ENCODE results near the gene ZNF385B. TPM values are rescaled to one million over a fixed set of nuclear protein-coding genes. Genes with fewer than 3 reads are reported as not detected.

The ZNF385B gene
- total RNA-seq, 4 donors from 2014 or later, result 9.7 to 24.9 (median 11.4) TPM

- no peak overlapping the region for H3K4me3 ChIP-seq
- no peaks in the 10 kb centered on the region for H3K36me3 ChIP-seq
- intact Hi-C loops (cut with DNase I; ENCODE audit: low total_unique reads), result no loop called here
- no peaks in the 10 kb centered on the region for H3K9me3 ChIP-seq
- no peak for DNase-seq
- no peak for ATAC-seq
- H3K27me3 ChIP-seq, result no peaks in the 10 kb centered on the region
- TF ChIP-seq POLR2A (IDR thresholded peaks at IDR 0.05), result no peak
- TF ChIP-seq, protein P1, sequence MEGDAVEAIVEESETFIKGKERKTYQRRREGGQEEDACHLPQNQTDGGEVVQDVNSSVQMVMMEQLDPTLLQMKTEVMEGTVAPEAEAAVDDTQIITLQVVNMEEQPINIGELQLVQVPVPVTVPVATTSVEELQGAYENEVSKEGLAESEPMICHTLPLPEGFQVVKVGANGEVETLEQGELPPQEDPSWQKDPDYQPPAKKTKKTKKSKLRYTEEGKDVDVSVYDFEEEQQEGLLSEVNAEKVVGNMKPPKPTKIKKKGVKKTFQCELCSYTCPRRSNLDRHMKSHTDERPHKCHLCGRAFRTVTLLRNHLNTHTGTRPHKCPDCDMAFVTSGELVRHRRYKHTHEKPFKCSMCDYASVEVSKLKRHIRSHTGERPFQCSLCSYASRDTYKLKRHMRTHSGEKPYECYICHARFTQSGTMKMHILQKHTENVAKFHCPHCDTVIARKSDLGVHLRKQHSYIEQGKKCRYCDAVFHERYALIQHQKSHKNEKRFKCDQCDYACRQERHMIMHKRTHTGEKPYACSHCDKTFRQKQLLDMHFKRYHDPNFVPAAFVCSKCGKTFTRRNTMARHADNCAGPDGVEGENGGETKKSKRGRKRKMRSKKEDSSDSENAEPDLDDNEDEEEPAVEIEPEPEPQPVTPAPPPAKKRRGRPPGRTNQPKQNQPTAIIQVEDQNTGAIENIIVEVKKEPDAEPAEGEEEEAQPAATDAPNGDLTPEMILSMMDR (IDR thresholded peaks at IDR 0.05 in 4 of 5, conservative IDR thresholded peaks at IDR 0.05 in 1 of 5), result no peak
- no peaks in the 10 kb centered on the region for H3K4me1 ChIP-seq
- in situ Hi-C loops (cut with MboI; ENCODE audit: low sequenced_read_pairs in 4 of 4), result no loop called here
- H3K27ac ChIP-seq, result no peak overlapping the region
These were observed 8.3 kb downstream of the ZNF385B start for GRCh38 chr2:179853108-179853507.

GRCh38 chr2:179850188-179850587 lies 11.2 kb downstream of the ZNF385B start:
- in situ Hi-C loops (cut with MboI; ENCODE audit: low sequenced_read_pairs in 4 of 4) (no loop called here), intact Hi-C loops (cut with DNase I; ENCODE audit: low total_unique reads) (no loop called here)
- Histone ChIP-seq H3K4me1 (no peaks in the 10 kb centered on the region), H3K36me3 (no peaks in the 10 kb centered on the region), H3K27me3 (no peaks in the 10 kb centered on the region), H3K4me3 (no peak overlapping the region), H3K27ac (no peak overlapping the region), H3K9me3 (no peaks in the 10 kb centered on the region)
- DNase-seq (no peak), ATAC-seq (no peak)
- no peak for TF ChIP-seq POLR2A (IDR thresholded peaks at IDR 0.05)
- TF ChIP-seq, protein P1 (IDR thresholded peaks at IDR 0.05 in 4 of 5, conservative IDR thresholded peaks at IDR 0.05 in 1 of 5), result no peak

GRCh38 chr2:179849719-179850118 lies 11.7 kb downstream of the ZNF385B start:
- DNase-seq (no peak), ATAC-seq (no peak)
- Histone ChIP-seq H3K4me3 (no peak overlapping the region), H3K4me1 (no peaks in the 10 kb centered on the region), H3K36me3 (no peaks in the 10 kb centered on the region), H3K27ac (no peak overlapping the region), H3K9me3 (no peaks in the 10 kb centered on the region), H3K27me3 (no peaks in the 10 kb centered on the region)
- TF ChIP-seq, protein P1 (IDR thresholded peaks at IDR 0.05 in 4 of 5, conservative IDR thresholded peaks at IDR 0.05 in 1 of 5), result no peak
- TF ChIP-seq POLR2A (IDR thresholded peaks at IDR 0.05), result no peak
- intact Hi-C loops (cut with DNase I; ENCODE audit: low total_unique reads), result no loop called here
- in situ Hi-C loops (cut with MboI; ENCODE audit: low sequenced_read_pairs in 4 of 4), result no loop called here

GRCh38 chr2:179843541-179843940 lies 17.9 kb downstream of the ZNF385B start:
- H3K9me3 ChIP-seq, result no peaks in the 10 kb centered on the region
- no peaks in the 10 kb centered on the region for H3K36me3 ChIP-seq
- no peaks in the 10 kb centered on the region for H3K4me1 ChIP-seq
- in situ Hi-C loops (cut with MboI; ENCODE audit: low sequenced_read_pairs in 4 of 4) (no loop called here), intact Hi-C loops (cut with DNase I; ENCODE audit: low total_unique reads) (loop anchor here (2.0 kb wide), 1 partner anchor 93 kb away; no protein-coding TSS in a partner anchor)
- TF ChIP-seq, protein P1 (IDR thresholded peaks at IDR 0.05 in 4 of 5, conservative IDR thresholded peaks at IDR 0.05 in 1 of 5), result no peak
- no peak for TF ChIP-seq POLR2A (IDR thresholded peaks at IDR 0.05)
- DNase-seq (no peak), ATAC-seq (no peak)
- H3K27ac ChIP-seq, result no peak overlapping the region
- H3K4me3 ChIP-seq, result no peak overlapping the region
- H3K27me3 ChIP-seq, result no peaks in the 10 kb centered on the region
